ENCODE data around the gene TFB1M. TPM values are rescaled to one million over a fixed set of nuclear protein-coding genes. Genes with fewer than 3 reads are reported as not detected.

TFB1M gene
- polyA plus RNA-seq, 2 of the 4 experiments (the other 2 are of a cell fraction): 9.8 to 19.5 TPM

DNA sequence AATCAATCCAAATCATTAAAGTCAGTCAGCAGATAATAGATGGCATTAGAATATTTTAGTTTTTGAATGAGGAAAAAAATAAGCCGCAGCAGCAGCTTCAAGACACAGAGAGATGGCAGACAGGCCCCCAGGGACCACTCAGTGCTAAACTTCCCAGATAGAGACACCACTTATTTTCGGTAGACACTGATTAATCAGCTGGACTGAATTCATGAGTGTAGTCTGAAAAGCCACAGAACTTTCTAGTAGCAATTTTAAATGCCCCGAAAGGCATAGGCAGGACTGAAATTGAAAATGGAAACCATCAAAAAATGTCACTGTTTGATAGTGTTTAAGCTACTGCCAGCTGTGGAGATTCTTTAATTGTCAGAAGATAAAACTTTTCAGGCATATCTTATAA is 53.6 kb downstream of the TFB1M start:
- POLR2A ChIA-PET: no interaction called here
- ATAC-seq: no peak
- H3K9me3 ChIP-seq: no peaks in the 10 kb centered on the region
- no peaks in the 10 kb centered on the region for H3K4me1 ChIP-seq
- DNase-seq (ENCODE audit: low read depth in 1 of 2, low spot score in 1 of 2): no peak
- no peak overlapping the region for H3K4me2 ChIP-seq
- 59% methylated on average over 3 of the region's 3 CpGs for WGBS (ENCODE audit: missing lambda C conversion rate)
- no peak for TF ChIP-seq MYC (IDR thresholded peaks at IDR 0.05; ENCODE audit: borderline replicate concordance, low read length)
- no peak for TF ChIP-seq CEBPB (IDR thresholded peaks at IDR 0.05)
- TF ChIP-seq MAZ (IDR thresholded peaks at IDR 0.05; ENCODE audit: borderline replicate concordance, low read depth, low read length): no peak
- TF ChIP-seq RAD21 (conservative IDR thresholded peaks at IDR 0.05 in 1 of 2, IDR thresholded peaks at IDR 0.05 in 1 of 2): no peak
- TF ChIP-seq EHF (CRISPR knock-in tag; IDR thresholded peaks at IDR 0.05): no peak
- TF ChIP-seq ZNF302 (CRISPR knock-in tag; IDR thresholded peaks at IDR 0.05): no peak
- TF ChIP-seq CBX2 (IDR thresholded peaks at IDR 0.05; ENCODE audit: borderline replicate concordance, low read depth): no peak
- TF ChIP-seq SREBF2 (IDR thresholded peaks at IDR 0.05): no peak
- no peak for TF ChIP-seq KDM5A (IDR thresholded peaks at IDR 0.05)
- no peak for TF ChIP-seq BHLHE40 (IDR thresholded peaks at IDR 0.05; ENCODE audit: low read depth, low read length)
- no peak for TF ChIP-seq HOXA7 (CRISPR knock-in tag; IDR thresholded peaks at IDR 0.05)
- no peak for FAIRE-seq
- CTCF ChIA-PET: interaction anchor here (0.9 to 2.2 kb wide), 3 partner anchors 12 to 21 kb away, joined by 3 to 7 read pairs (median 3); no protein-coding TSS in a partner anchor
- no peak overlapping the region for H3K27ac ChIP-seq
- H3K4me3 ChIP-seq: no peak overlapping the region

DNA sequence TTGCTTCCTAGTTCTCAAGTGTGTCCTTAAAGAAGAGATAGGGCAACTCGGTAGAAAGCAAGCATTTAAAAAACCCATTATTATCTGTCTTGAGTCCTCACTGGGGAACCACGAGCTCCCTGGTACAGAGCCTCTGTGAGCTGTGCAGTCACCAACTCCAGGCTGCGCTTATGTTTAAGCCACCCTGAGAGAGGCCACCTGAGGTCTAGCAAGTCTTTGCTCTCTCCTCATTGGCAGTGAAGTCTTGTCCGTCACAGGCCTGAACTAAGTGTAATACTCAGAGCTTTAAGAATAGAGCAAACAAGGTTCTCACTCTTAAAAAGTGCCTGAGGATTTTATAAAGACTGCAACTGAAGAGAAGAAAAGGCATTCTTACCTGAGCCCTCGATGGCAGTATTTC is 54.4 kb downstream of the TFB1M start:
- FAIRE-seq (no peak), ATAC-seq (no peak), DNase-seq (ENCODE audit: low read depth in 1 of 2, low spot score in 1 of 2) (no peak)
- Histone ChIP-seq H3K4me3 (no peak overlapping the region), H3K9me3 (no peaks in the 10 kb centered on the region), H3K4me1 (no peaks in the 10 kb centered on the region), H3K27ac (no peak overlapping the region), H3K4me2 (no peak overlapping the region)
- TF ChIP-seq SMC3 (IDR thresholded peaks at IDR 0.05) (no peak), RCOR1 (IDR thresholded peaks at IDR 0.05; ENCODE audit: low read depth, low read length) (no peak), KDM5A (IDR thresholded peaks at IDR 0.05) (no peak), EP300 (IDR thresholded peaks at IDR 0.05) (no peak), EHF (CRISPR knock-in tag; IDR thresholded peaks at IDR 0.05) (no peak), MYC (IDR thresholded peaks at IDR 0.05; ENCODE audit: borderline replicate concordance, low read length) (no peak), ZFP36 (IDR thresholded peaks at IDR 0.05; ENCODE audit: borderline replicate concordance, partially characterized antibody) (no peak), CEBPB (IDR thresholded peaks at IDR 0.05) (no peak), MAFK (IDR thresholded peaks at IDR 0.05; ENCODE audit: partially characterized antibody) (no peak), EHMT2 (IDR thresholded peaks at IDR 0.05; ENCODE audit: low read depth) (no peak), HOXB5 (CRISPR knock-in tag; IDR thresholded peaks at IDR 0.05) (no peak), ZC3H11A (IDR thresholded peaks at IDR 0.05) (no peak), ESRRA (IDR thresholded peaks at IDR 0.05; ENCODE audit: borderline replicate concordance, low read length) (no peak), NFE2L2 (conservative IDR thresholded peaks at IDR 0.05; ENCODE audit: low read length) (no peak), JUNB (IDR thresholded peaks at IDR 0.05) (no peak), RAD21 (conservative IDR thresholded peaks at IDR 0.05 in 1 of 2, IDR thresholded peaks at IDR 0.05 in 1 of 2) (no peak)
- TF ChIP-seq, protein P1, sequence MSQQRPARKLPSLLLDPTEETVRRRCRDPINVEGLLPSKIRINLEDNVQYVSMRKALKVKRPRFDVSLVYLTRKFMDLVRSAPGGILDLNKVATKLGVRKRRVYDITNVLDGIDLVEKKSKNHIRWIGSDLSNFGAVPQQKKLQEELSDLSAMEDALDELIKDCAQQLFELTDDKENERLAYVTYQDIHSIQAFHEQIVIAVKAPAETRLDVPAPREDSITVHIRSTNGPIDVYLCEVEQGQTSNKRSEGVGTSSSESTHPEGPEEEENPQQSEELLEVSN (IDR thresholded peaks at IDR 0.05; ENCODE audit: borderline replicate concordance, low read depth): no peak
- TF ChIP-seq, protein P2, sequence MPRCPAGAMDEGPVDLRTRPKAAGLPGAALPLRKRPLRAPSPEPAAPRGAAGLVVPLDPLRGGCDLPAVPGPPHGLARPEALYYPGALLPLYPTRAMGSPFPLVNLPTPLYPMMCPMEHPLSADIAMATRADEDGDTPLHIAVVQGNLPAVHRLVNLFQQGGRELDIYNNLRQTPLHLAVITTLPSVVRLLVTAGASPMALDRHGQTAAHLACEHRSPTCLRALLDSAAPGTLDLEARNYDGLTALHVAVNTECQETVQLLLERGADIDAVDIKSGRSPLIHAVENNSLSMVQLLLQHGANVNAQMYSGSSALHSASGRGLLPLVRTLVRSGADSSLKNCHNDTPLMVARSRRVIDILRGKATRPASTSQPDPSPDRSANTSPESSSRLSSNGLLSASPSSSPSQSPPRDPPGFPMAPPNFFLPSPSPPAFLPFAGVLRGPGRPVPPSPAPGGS (IDR thresholded peaks at IDR 0.05): no peak
- TF ChIP-seq, protein P3, sequence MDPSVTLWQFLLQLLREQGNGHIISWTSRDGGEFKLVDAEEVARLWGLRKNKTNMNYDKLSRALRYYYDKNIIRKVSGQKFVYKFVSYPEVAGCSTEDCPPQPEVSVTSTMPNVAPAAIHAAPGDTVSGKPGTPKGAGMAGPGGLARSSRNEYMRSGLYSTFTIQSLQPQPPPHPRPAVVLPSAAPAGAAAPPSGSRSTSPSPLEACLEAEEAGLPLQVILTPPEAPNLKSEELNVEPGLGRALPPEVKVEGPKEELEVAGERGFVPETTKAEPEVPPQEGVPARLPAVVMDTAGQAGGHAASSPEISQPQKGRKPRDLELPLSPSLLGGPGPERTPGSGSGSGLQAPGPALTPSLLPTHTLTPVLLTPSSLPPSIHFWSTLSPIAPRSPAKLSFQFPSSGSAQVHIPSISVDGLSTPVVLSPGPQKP (IDR thresholded peaks at IDR 0.05; ENCODE audit: low read depth, low read length): no peak
- ChIA-PET CTCF (interaction anchor here (0.6 to 2.2 kb wide), 5 partner anchors 11 to 332 kb away, joined by 3 to 7 read pairs (median 3); no protein-coding TSS in a partner anchor), POLR2A (no interaction called here)
- WGBS (ENCODE audit: missing lambda C conversion rate): 100% methylated on average over 3 of the region's 5 CpGs

Data from A549 (cell line).